Loucy (cell line): Measurements from ENCODE around the gene STUB1.

Experiments used
- CTCF ChIP-seq: fragments of 200-600 bp; sonication (generic); conservative IDR thresholded peaks from 2 replicates; pipeline ENCODE4 v1.5.1; 2014; ENCODE audit warnings: mild to moderate bottlenecking, antibody characterized with exemption, low read length
- EZH2phosphoT487 ChIP-seq: fragments of 200-600 bp; IDR thresholded peaks from 2 replicates; pipeline ENCODE4 v1.6.1; 2018; ENCODE audit warnings: antibody characterized with exemption, mild to moderate bottlenecking, moderate library complexity, borderline replicate concordance

GRCh38 chr16:698911-699671 is 18.9 kb downstream of the STUB1 start:
- no peak for TF ChIP-seq CTCF
- TF ChIP-seq EZH2phosphoT487, result no peak
